ENCODE data around the gene OTOL1. TPM values are rescaled to one million over a fixed set of nuclear protein-coding genes. Genes with fewer than 3 reads are reported as not detected.
"Not testable (repeated sequence)": the region's sequence is repeated elsewhere in the genome, so short reads cannot be mapped to it uniquely, and the experiment has no call there.

Gene OTOL1
- total and polyA plus RNA-seq, 5 donors = not detected

DNA sequence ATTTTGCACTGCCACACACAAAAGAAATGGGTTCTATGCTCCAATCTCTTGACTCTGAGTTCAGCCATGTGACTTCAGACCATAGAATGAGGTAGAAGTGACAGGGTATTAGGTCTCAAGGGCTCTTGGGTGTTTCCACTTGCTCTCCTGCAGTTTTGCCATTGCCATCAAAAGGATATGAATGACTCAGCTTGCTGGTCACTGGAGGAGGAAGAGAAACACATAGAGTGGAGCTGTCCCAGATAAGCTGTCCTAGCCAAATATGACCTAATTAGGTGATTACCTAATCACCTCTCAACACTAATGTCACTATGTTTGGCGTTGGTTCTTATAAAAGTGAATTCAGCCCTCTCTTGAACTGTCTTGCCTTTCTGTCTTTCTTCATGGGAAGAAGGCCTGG, 8.3 kb upstream of the OTOL1 start:
- DNase-seq; intact Hi-C loops (cut with DNase I); H3K4me3 ChIP-seq (ENCODE audit: low read length); H3K4me1 ChIP-seq (ENCODE audit: control insufficient read depth, insufficient read depth, low read length); H3K27me3 ChIP-seq (ENCODE audit: control insufficient read depth, insufficient read depth); H3K27ac ChIP-seq (ENCODE audit: low read length); H3K9me3 ChIP-seq (ENCODE audit: control insufficient read depth, low read length): not testable (repeated sequence)
- WGBS = 24% methylated on average over 1 of the region's 1 CpG
- peak in 1 of 2 donors; percentile 29 for ATAC-seq

DNA sequence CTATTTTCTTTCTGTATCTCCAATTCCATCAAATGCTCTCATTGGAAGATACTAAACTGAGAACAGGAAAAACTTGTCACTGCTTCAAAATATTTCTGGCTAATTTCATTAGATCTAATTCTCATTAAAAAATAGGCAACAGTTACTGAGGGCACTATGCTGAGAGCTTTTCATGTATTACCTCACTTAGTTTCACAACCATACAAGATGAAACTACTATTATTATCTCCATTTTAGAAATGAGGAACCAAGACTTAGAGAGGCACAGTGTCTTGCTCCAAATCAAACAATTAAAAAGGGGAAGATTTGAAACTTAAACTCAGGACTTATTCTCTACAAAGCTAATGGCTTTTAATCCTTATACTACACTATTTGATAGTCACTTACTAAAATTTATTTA, 7.2 kb upstream of the OTOL1 start:
- ATAC-seq (no peak), DNase-seq (no peak)
- intact Hi-C loops (cut with DNase I) = no loop called here
- Histone ChIP-seq H3K4me1 (ENCODE audit: control insufficient read depth, insufficient read depth, low read length) (no peaks in the 10 kb centered on the region), H3K27me3 (ENCODE audit: control insufficient read depth, insufficient read depth) (no peaks in the 10 kb centered on the region), H3K4me3 (ENCODE audit: low read length) (no peak overlapping the region), H3K27ac (ENCODE audit: low read length) (no peak overlapping the region), H3K9me3 (ENCODE audit: control insufficient read depth, low read length) (no peaks in the 10 kb centered on the region)

DNA sequence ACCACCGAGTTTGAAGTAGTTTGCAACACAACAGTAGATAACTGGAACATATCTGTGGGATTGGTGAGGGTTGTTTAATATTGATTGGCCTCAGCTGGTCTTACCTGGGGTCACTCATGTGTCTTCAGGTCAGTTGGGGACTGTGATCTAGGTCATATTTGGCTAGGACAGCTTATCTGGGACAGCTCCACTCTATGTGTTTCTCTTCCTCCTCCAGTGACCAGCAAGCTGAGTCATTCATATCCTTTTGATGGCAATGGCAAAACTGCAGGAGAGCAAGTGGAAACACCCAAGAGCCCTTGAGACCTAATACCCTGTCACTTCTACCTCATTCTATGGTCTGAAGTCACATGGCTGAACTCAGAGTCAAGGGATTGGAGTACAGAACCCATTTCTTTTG, 5.8 kb upstream of the OTOL1 start:
- WGBS = 62% methylated on average over 1 of the region's 1 CpG
- DNase-seq; H3K4me3 ChIP-seq (ENCODE audit: low read length); H3K27me3 ChIP-seq (ENCODE audit: control insufficient read depth, insufficient read depth); H3K27ac ChIP-seq (ENCODE audit: low read length); intact Hi-C loops (cut with DNase I); ATAC-seq; H3K4me1 ChIP-seq (ENCODE audit: control insufficient read depth, insufficient read depth, low read length); H3K9me3 ChIP-seq (ENCODE audit: control insufficient read depth, low read length): not testable (repeated sequence)

DNA sequence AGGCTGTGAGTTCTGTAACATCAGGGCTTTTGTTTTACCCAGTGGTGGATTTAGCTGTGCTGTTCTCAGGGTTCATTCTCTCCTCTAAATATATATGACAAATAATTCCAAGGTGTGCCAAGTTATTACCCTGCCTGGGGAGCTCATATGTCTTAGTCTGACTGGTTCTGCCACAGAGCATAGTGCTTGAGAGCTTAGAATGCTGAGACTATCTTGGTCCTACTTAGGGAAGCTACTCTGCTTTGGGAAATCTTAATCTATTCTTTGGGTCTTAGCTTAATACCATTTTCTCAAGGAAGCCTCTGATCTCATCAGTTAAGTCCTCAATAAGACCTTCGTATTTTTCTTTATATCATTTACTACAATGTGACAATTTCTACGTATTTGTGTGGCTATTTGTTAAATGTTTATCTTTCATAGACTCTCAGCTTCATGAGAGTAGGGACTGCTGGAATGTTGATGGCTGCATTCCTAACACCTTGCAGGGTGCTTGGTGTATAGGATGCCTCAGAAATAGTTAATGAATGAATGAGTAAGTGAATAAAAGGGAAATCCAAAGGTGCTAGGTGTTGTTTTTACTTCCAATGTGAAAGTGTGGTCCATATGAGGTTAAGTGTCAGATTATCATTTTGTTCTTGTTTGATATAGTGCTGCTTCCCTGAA, 1.8 kb downstream of the OTOL1 start:
- no peak for DNase-seq
- Histone ChIP-seq H3K4me1 (ENCODE audit: control insufficient read depth, insufficient read depth, low read length) (no peaks in the 10 kb centered on the region), H3K9me3 (ENCODE audit: control insufficient read depth, low read length) (no peaks in the 10 kb centered on the region), H3K27ac (ENCODE audit: low read length) (no peak overlapping the region), H3K27me3 (ENCODE audit: control insufficient read depth, insufficient read depth) (no peaks in the 10 kb centered on the region), H3K4me3 (ENCODE audit: low read length) (no peak overlapping the region)
- no peak for ATAC-seq
- intact Hi-C loops (cut with DNase I) = no loop called here
- WGBS = 50% methylated on average over 2 of the region's 2 CpGs

DNA sequence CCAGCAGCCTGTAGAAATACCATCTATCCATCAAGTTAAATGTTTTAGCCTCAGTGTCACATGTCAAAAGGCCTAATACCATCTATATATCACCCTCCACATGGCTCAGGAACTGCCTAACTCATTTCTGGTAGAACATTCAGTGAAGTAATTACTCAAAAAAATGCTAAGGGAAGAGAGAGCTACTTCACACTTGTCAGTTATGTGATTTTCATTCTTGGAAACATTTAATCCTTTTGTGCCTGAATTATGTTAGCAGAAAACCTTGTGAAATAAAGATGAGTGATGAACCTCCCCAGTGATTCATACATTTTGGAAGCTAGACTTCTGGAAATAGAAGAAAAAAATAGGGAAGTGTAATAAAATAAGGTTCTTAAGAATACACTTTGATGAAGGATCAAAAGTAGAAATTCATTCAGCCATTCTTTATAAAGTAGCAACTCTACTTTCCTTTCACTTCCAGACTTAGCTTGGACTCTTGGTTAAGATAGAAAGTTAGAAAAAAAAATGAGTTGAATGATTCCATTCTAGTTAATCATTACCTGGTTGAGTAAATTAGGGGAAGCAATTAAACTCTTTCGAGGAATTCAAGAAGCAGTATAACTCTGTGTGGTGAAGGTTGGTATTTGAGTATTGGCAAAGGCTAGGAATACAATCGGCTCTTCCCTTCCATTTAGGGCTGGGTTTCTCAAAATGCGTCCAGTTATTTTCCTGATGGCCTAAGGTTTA, 3.6 kb downstream of the OTOL1 start:
- WGBS = 88% methylated on average over 3 of the region's 3 CpGs

DNA sequence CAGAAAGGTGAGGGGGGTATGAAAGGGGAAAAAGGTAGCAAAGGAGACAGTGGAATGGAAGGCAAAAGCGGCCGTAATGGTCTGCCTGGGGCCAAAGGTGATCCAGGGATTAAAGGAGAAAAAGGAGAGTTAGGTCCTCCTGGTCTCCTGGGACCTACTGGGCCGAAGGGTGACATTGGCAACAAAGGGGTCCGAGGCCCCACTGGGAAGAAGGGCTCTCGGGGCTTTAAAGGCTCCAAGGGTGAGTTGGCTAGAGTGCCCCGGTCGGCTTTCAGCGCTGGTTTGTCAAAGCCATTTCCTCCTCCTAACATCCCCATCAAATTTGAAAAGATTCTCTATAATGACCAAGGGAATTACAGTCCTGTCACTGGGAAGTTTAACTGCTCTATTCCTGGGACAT, 6.7 kb downstream of the OTOL1 start:
- H3K9me3 ChIP-seq (ENCODE audit: control insufficient read depth, low read length) = no peaks in the 10 kb centered on the region
- DNase-seq = no peak
- 85% methylated on average over 8 of the region's 8 CpGs for WGBS
- H3K4me1 ChIP-seq (ENCODE audit: control insufficient read depth, insufficient read depth, low read length) = no peaks in the 10 kb centered on the region
- H3K4me3 ChIP-seq (ENCODE audit: low read length) = no peak overlapping the region
- H3K27ac ChIP-seq (ENCODE audit: low read length) = no peak overlapping the region
- H3K27me3 ChIP-seq (ENCODE audit: control insufficient read depth, insufficient read depth) = no peaks in the 10 kb centered on the region
- ATAC-seq = no peak
- intact Hi-C loops (cut with DNase I) = no loop called here

More for the DNA sequence above, 3.6 kb downstream of the OTOL1 start:
- DNase-seq (no peak), ATAC-seq (no peak)
- no peak overlapping the region for H3K27ac ChIP-seq (ENCODE audit: low read length)
- H3K9me3 ChIP-seq (ENCODE audit: control insufficient read depth, low read length) = no peaks in the 10 kb centered on the region
- intact Hi-C loops (cut with DNase I) = no loop called here
- no peaks in the 10 kb centered on the region for H3K4me1 ChIP-seq (ENCODE audit: control insufficient read depth, insufficient read depth, low read length)
- no peak overlapping the region for H3K4me3 ChIP-seq (ENCODE audit: low read length)
- H3K27me3 ChIP-seq (ENCODE audit: control insufficient read depth, insufficient read depth) = no peaks in the 10 kb centered on the region

DNA sequence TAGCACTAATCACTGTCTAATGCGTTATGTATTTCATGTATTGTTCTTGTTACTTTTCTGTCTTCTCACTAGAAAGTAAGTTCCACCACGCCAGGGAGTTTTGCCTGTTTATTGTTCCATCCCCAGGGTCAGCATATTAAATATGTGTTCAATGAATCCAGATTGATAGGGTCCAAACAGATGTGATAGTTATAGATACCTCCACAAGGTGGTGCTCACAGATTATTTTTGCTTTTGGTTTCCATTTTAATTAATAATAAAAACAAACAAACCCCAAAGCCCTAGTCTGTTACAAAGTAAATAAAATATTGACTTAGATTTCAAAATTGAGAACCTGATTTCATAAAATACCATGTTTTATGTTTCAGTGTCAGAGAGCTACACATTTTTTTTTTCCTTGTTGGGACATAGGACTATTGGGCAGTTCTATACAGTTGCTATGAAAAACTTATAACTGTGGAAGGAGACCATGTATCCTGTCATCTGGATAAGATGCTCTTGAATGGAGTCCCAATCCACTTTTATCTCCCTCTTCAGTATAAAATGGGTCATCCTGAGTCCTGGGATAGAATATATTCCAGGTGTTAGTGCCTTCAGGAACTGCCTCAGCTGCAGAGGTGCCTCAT, 12.4 kb downstream of the OTOL1 start:
- H3K27me3 ChIP-seq (ENCODE audit: control insufficient read depth, insufficient read depth) = no peaks in the 10 kb centered on the region
- no peak overlapping the region for H3K27ac ChIP-seq (ENCODE audit: low read length)
- no peaks in the 10 kb centered on the region for H3K9me3 ChIP-seq (ENCODE audit: control insufficient read depth, low read length)
- ATAC-seq (no peak), DNase-seq (no peak)
- WGBS = 66% methylated on average over 2 of the region's 2 CpGs
- intact Hi-C loops (cut with DNase I) = no loop called here
- no peaks in the 10 kb centered on the region for H3K4me1 ChIP-seq (ENCODE audit: control insufficient read depth, insufficient read depth, low read length)
- H3K4me3 ChIP-seq (ENCODE audit: low read length) = no peak overlapping the region

DNA sequence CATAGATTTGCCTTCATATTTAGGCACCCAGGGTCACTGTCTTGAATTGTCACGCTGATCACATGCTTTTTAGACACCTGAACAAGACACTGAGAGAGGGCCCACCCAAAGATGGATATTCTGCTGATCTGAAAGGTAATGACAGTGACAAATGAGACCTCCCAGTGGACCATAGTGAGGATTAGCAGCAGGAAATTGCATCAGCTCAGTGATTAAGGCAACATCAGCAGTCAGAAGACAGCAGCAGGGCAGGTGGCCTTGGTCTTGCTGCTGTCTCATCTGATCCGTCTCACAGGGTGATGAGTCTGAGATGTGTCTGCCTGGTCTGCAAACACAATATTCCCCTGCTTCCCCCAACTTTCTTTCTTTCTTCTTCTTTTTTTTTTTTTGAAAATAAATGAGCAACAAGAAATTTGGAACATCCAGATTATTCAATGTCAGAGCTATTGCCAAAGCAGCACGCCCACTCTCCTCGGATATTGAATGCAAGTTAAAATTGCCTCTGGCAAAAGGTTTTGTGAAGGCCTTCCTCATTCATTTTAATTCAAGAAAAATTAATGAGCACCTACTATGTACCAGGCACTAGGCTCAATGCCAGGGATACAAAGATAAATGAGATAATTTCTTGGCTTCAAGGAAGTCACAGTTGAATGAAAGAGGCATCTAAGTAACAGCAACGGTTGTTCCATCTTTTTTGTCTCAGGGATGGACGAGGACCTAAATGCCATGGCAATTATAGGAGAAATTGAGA, 14.1 kb downstream of the OTOL1 start:
- Histone ChIP-seq H3K9me3 (ENCODE audit: control insufficient read depth, low read length) (no peaks in the 10 kb centered on the region), H3K4me1 (ENCODE audit: control insufficient read depth, insufficient read depth, low read length) (no peaks in the 10 kb centered on the region), H3K27me3 (ENCODE audit: control insufficient read depth, insufficient read depth) (no peaks in the 10 kb centered on the region), H3K4me3 (ENCODE audit: low read length) (no peak overlapping the region), H3K27ac (ENCODE audit: low read length) (no peak overlapping the region)
- intact Hi-C loops (cut with DNase I) = no loop called here
- 70% methylated on average over 6 of the region's 6 CpGs for WGBS
- no peak for ATAC-seq
- DNase-seq = no peak

DNA sequence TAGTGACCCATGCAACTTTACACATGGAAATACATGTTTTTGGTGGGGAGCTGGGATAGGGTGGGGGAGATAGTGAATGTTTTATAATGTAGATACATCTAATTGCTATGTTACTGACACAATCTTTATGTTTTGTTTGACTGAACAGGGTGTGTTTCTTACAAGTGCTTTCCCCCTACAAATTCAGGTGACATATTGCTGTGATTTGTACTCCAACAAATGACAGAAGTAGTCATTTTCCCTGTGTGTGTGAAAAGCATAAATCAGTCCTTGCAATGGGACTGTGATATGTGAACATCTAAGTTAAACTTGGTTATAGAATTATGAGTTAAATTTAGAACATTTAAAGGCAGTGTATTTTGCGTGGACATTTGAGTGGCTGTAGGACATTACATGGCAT, 27.3 kb downstream of the OTOL1 start:
- 78% methylated on average over 1 of the region's 1 CpG for WGBS
- DNase-seq (no peak), ATAC-seq (no peak)
- H3K27me3 ChIP-seq (ENCODE audit: control insufficient read depth, insufficient read depth) = no peaks in the 10 kb centered on the region
- no peaks in the 10 kb centered on the region for H3K9me3 ChIP-seq (ENCODE audit: control insufficient read depth, low read length)
- intact Hi-C loops (cut with DNase I) = no loop called here
- no peaks in the 10 kb centered on the region for H3K4me1 ChIP-seq (ENCODE audit: control insufficient read depth, insufficient read depth, low read length)
- H3K4me3 ChIP-seq (ENCODE audit: low read length) = no peak overlapping the region
- H3K27ac ChIP-seq (ENCODE audit: low read length) = no peak overlapping the region

DNA sequence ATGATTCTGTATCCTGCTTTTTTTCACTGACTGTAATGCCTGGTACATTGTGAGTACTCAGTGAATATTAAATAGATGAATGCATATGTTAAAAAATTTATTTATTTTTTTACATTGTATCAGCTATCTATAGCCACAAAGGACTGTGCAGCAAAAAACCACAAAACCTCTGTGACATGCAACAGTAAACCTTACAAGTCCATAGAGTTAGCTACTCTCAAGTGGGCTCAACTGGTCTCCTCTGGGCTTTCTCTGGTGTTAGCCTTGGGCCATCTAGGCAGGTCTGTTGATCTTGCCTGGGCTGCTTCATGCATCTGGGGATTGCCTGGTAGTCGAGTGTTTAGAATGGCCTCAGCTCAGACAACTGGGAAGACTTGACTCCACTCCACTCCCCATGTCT, 35.3 kb downstream of the OTOL1 start:
- WGBS = 66% methylated on average over 1 of the region's 1 CpG
- H3K4me1 ChIP-seq (ENCODE audit: control insufficient read depth, insufficient read depth, low read length) = no peaks in the 10 kb centered on the region
- no peaks in the 10 kb centered on the region for H3K27me3 ChIP-seq (ENCODE audit: control insufficient read depth, insufficient read depth)
- no peak overlapping the region for H3K4me3 ChIP-seq (ENCODE audit: low read length)
- H3K9me3 ChIP-seq (ENCODE audit: control insufficient read depth, low read length) = no peaks in the 10 kb centered on the region
- ATAC-seq (no peak), DNase-seq (no peak)
- intact Hi-C loops (cut with DNase I) = no loop called here
- no peak overlapping the region for H3K27ac ChIP-seq (ENCODE audit: low read length)

DNA sequence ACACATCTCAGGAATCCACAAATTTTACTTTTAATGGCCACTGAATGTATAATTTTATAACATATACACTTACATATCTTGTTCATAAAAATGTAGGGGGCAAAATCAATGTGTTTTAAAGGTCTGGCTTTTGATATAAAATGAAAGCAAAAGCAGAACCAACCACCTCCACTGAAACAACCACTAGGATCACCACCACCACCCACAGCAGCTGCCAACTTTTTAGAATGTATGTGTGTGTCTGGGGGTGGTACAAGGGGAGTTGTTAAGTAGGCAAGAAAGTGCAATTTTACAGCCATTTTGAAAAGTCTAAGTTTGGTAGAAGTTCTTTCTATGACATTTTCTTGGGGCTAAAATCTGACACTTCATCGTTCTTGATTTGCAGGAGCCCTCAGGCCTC, 44.0 kb downstream of the OTOL1 start:
- ATAC-seq = no peak
- no peak overlapping the region for H3K4me3 ChIP-seq (ENCODE audit: low read length)
- no peak overlapping the region for H3K27ac ChIP-seq (ENCODE audit: low read length)
- 77% methylated on average over 1 of the region's 1 CpG for WGBS
- H3K27me3 ChIP-seq (ENCODE audit: control insufficient read depth, insufficient read depth) = no peaks in the 10 kb centered on the region
- H3K4me1 ChIP-seq (ENCODE audit: control insufficient read depth, insufficient read depth, low read length) = no peaks in the 10 kb centered on the region
- no peaks in the 10 kb centered on the region for H3K9me3 ChIP-seq (ENCODE audit: control insufficient read depth, low read length)
- intact Hi-C loops (cut with DNase I) = no loop called here
- no peak for DNase-seq

Measured in right cardiac atrium (tissue), 5 donors.